ENCODE data around the gene FARSA.
A peak's percentile ranks its signal among the peaks of the same experiment; 100 is the strongest.
"Not testable (repeated sequence)": the region's sequence is repeated elsewhere in the genome, so short reads cannot be mapped to it uniquely, and the experiment has no call there.

Gene FARSA

DNA sequence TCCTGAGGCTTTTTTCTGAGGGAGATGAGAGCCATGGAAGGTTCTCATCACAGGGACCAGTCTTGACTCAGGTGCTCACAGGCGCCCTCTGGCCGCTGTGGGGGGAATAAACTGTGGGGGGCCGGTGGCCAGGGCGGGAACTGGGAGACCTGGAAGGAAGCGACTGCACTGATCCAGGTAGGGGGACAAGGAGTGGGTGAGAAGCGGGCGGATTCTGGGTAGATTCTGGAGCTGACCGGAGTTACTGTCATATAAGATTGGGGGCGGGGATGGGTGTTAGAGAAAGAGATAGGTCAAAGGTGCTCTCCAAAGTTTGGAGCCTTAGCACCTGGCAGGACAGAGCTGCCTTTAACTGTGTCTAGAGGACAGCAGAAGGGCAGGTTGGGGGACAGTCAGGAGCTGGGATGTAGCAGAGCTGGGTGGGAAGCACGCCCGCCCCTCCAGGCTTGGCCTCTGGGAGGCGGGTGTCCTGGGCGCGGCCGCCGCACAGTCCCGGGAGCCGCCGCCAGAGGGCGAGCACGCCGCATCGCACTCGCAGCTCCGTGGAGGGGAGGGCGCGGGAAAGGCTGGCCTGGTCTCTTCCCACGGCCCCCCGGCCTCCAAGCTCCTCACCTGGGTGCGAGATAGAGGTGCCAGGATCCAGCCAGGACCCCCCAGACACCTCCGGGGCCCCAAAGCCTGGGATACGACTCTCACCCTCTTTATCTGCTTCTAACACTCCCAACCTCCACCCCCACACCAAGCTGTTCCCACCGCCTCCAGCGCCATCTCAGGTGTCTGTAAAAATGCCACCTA is 31.7 kb upstream of the FARSA start:
- TF ChIP-seq, protein P1, sequence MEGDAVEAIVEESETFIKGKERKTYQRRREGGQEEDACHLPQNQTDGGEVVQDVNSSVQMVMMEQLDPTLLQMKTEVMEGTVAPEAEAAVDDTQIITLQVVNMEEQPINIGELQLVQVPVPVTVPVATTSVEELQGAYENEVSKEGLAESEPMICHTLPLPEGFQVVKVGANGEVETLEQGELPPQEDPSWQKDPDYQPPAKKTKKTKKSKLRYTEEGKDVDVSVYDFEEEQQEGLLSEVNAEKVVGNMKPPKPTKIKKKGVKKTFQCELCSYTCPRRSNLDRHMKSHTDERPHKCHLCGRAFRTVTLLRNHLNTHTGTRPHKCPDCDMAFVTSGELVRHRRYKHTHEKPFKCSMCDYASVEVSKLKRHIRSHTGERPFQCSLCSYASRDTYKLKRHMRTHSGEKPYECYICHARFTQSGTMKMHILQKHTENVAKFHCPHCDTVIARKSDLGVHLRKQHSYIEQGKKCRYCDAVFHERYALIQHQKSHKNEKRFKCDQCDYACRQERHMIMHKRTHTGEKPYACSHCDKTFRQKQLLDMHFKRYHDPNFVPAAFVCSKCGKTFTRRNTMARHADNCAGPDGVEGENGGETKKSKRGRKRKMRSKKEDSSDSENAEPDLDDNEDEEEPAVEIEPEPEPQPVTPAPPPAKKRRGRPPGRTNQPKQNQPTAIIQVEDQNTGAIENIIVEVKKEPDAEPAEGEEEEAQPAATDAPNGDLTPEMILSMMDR (IDR thresholded peaks at IDR 0.05; ENCODE audit: extremely low read depth, insufficient read depth, missing control alignments), result peak; percentile 99
- DNase-seq (ENCODE audit: low spot score), result peak; percentile 87
- in situ Hi-C loops (cut with MboI; ENCODE audit: low pct_unique_long_range_greater_than_20kb, low sequenced_read_pairs, unreplicated experiment), result no loop called here

DNA sequence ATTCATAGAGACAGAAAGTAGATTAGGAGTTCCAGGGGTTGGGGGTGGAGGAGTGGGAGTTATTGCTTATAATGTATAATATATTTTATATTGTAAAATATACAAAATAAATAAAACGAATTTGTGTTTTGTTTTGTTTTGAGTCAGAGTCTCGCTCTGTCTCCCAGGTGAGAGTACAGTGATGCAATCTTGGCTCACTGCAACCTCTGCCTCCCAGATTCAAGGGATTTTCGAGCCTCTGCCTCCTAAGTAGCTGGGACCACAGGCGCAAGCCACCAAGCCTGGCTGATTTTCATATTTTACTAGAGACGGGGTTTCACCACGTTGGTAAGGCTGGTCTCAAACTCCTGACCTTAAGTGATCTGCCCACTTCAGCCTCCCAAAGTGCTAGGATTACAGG is 26.0 kb upstream of the FARSA start:
- in situ Hi-C loops (cut with MboI; ENCODE audit: low pct_unique_long_range_greater_than_20kb, low sequenced_read_pairs, unreplicated experiment), result no loop called here
- TF ChIP-seq, protein P1 (IDR thresholded peaks at IDR 0.05; ENCODE audit: extremely low read depth, insufficient read depth, missing control alignments), result no peak
- no peak for DNase-seq (ENCODE audit: low spot score)

DNA sequence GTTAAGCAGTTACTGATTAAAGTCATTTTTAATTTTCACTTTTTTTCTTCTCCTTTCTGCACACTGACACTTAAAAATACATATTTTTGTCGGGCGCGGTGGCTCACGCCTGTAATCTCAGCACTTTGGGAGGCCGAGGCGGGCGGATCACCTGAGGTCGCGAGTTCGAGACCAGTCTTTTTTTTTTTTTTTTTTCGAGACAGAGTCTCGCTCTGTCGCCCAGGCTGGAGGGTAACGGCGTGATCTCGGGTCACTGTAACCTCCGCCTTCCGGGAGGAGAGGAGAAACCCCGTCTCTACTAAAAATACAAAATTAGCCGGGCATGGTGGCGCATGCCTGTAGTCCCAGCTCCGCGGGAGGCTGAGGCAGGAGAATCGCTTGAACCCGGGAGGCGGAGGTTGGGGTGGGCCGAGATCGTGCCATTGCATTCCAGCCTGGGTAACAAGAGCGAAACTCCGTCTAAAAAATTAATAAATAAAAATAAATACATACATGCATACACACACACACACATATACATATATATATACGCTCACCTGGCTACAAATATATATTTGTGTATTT is 24.0 kb upstream of the FARSA start:
- in situ Hi-C loops (cut with MboI; ENCODE audit: low pct_unique_long_range_greater_than_20kb, low sequenced_read_pairs, unreplicated experiment), result not testable (repeated sequence)

DNA sequence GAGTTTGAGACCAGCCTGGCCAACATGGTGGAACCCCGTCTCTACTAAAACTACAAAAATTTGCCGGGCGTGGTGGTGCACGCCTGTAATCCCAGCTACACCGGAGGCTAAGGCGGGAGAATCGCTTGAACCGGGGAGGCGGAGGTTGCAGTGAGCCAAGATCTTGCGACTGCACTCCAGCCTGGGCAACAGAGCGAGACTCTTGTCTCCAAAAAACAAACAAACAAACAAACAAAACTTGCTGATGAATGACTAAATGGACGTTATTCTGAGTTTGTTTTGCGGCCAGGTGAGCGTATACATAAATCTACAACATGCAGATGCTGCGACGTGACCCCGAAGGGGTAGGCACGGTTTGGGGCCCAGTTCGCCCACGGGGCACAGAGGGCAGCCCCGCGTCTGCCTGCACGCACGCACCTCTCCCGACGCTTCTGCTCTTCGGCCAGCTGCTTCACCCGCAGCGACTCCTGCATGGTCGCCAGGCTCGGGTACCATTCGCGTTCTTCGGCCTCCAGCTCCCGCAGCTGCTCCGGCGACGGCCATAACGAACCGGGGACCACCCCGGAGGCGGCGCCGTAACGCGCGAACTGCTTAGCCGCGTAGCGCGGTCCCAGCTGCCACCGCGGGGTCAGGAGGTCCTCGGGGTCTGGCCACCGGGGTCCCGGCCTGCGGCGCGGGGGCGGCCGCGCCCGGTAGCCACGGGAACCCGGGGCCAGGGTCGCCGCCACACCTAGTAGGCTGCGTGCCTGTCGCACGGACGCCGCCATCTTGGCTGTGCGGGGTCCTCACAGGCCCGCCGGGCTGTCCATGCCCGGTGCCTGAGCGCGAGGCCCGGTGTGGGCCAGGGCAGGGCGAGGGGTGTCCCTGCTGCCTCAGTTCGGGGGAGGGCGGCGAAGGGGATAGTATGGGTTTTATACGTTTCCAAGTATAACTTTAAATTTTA is 23.2 kb upstream of the FARSA start, which contains the start of gene GADD45GIP1:
GADD45GIP1 (minus strand) TSS at position 778 of the 943 bp plus-strand sequence; CDS start at position 767, 11 bp downstream.
- in situ Hi-C loops (cut with MboI; ENCODE audit: low pct_unique_long_range_greater_than_20kb, low sequenced_read_pairs, unreplicated experiment), result no loop called here
- peak; percentile 88 for DNase-seq (ENCODE audit: low spot score)
- TF ChIP-seq, protein P1 (IDR thresholded peaks at IDR 0.05; ENCODE audit: extremely low read depth, insufficient read depth, missing control alignments), result no peak

More for the DNA sequence above, 24.0 kb upstream of the FARSA start:
- DNase-seq (ENCODE audit: low spot score), result not testable (repeated sequence)

DNA sequence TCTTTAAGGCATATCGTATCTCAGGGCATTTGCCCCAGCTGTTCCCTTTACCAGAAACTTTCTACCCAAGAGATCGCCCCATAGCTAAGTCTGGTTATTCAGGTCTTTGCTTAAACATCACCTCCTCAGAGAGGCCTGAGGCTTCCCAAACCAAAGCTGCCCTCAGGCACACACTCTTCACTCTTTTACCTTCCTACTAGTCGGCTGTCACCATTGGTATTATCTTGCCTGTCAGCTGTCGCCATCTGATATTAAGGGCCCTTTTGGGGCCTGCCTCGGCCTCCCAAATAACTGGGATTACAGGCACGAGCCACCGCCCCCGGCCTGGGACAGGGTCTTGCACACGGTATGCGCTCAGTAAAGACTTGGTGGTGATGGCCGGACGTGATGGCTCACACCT is 22.5 kb upstream of the FARSA start:
- DNase-seq (ENCODE audit: low spot score), result no peak
- TF ChIP-seq, protein P1 (IDR thresholded peaks at IDR 0.05; ENCODE audit: extremely low read depth, insufficient read depth, missing control alignments), result no peak
- in situ Hi-C loops (cut with MboI; ENCODE audit: low pct_unique_long_range_greater_than_20kb, low sequenced_read_pairs, unreplicated experiment), result no loop called here

DNA sequence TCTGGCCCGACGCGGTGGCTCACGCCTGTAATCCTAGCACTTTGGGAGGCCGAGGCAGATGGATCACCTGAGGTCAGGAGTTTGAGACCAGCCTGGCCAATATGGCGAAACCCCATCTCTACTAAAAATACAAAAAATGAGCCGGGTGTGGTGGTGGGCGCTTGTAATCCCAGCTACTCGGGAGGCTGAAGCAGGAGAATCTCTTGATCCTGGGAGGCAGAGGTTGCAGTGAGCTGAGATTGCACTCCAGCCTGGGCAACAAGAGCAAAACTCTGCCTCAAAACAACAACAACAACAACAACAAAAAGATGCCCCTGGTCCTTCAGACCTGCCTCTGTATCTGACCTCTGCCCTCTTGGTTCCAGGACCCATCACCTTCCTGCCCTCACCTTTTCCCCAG is 22.1 kb upstream of the FARSA start:
- in situ Hi-C loops (cut with MboI; ENCODE audit: low pct_unique_long_range_greater_than_20kb, low sequenced_read_pairs, unreplicated experiment), result not testable (repeated sequence)

DNA sequence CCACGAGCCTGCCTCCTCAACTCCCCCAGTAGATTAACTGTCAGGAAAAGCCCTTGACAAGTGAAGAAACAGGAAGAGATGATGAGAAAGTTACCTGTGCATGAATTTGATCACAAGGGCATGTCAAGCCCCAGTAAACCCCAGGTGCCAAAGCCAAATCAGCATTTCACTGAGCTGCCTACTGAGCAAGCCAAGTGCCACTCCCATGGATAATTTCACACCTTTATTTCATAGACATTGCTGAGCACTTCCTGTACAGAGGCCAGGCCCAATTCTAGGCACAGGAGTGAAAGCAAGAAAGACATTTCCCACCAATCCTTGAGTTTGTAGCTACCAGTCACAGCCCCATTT is 21.1 kb upstream of the FARSA start:
- no peak for DNase-seq (ENCODE audit: low spot score)
- TF ChIP-seq, protein P1 (IDR thresholded peaks at IDR 0.05; ENCODE audit: extremely low read depth, insufficient read depth, missing control alignments), result no peak
- in situ Hi-C loops (cut with MboI; ENCODE audit: low pct_unique_long_range_greater_than_20kb, low sequenced_read_pairs, unreplicated experiment), result no loop called here

More for the DNA sequence above, 22.1 kb upstream of the FARSA start:
- DNase-seq (ENCODE audit: low spot score), result not testable (repeated sequence)
